Measurements from ENCODE around the gene PCNX2.

DNA sequence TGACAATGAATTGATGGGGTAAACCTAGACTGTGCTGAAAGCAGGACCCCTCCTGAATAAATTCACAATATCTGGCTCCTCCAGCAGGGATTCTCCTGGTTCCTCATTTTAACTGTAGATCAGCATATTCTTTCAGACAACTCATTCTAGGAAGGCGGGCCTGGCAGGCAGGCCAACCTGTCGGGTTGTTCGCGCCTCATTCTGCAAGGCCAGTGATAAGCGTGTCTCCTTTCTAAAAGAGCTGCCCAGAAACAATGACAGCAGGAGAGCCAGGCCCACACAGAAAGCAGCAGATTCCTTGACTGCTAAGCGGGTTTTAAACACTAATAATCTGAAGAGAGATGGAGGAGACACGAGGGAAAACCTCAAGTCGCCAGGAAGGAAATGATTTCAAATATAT is 275.1 kb downstream of the PCNX2 start:
- TF ChIP-seq FOSL2 (CRISPR knock-in tag; IDR thresholded peaks at IDR 0.05) (no peak), JUNB (CRISPR knock-in tag; IDR thresholded peaks at IDR 0.05; ENCODE audit: borderline replicate concordance) (no peak), TARDBP (CRISPR knock-in tag; IDR thresholded peaks at IDR 0.05) (no peak), ZNF614 (CRISPR knock-in tag; IDR thresholded peaks at IDR 0.05; ENCODE audit: borderline replicate concordance) (no peak), ARNT (IDR thresholded peaks at IDR 0.05) (no peak), ZFP36L2 (CRISPR knock-in tag; IDR thresholded peaks at IDR 0.05) (no peak), YY1 (IDR thresholded peaks at IDR 0.05; ENCODE audit: insufficient read depth, insufficient replicate concordance, low read depth, low read length) (no peak), EP300 (IDR thresholded peaks at IDR 0.05; ENCODE audit: low read depth in 2 of 2, low read length in 2 of 2) (no peak), EP300 (CRISPR knock-in tag; IDR thresholded peaks at IDR 0.05; ENCODE audit: borderline replicate concordance) (no peak)
- TF ChIP-seq, protein P1, sequence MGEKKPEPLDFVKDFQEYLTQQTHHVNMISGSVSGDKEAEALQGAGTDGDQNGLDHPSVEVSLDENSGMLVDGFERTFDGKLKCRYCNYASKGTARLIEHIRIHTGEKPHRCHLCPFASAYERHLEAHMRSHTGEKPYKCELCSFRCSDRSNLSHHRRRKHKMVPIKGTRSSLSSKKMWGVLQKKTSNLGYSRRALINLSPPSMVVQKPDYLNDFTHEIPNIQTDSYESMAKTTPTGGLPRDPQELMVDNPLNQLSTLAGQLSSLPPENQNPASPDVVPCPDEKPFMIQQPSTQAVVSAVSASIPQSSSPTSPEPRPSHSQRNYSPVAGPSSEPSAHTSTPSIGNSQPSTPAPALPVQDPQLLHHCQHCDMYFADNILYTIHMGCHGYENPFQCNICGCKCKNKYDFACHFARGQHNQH (CRISPR knock-in tag; IDR thresholded peaks at IDR 0.05), result no peak
- TF ChIP-seq, protein P2, sequence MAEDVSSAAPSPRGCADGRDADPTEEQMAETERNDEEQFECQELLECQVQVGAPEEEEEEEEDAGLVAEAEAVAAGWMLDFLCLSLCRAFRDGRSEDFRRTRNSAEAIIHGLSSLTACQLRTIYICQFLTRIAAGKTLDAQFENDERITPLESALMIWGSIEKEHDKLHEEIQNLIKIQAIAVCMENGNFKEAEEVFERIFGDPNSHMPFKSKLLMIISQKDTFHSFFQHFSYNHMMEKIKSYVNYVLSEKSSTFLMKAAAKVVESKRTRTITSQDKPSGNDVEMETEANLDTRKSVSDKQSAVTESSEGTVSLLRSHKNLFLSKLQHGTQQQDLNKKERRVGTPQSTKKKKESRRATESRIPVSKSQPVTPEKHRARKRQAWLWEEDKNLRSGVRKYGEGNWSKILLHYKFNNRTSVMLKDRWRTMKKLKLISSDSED (CRISPR knock-in tag; IDR thresholded peaks at IDR 0.05), result no peak
- TF ChIP-seq, protein P3, sequence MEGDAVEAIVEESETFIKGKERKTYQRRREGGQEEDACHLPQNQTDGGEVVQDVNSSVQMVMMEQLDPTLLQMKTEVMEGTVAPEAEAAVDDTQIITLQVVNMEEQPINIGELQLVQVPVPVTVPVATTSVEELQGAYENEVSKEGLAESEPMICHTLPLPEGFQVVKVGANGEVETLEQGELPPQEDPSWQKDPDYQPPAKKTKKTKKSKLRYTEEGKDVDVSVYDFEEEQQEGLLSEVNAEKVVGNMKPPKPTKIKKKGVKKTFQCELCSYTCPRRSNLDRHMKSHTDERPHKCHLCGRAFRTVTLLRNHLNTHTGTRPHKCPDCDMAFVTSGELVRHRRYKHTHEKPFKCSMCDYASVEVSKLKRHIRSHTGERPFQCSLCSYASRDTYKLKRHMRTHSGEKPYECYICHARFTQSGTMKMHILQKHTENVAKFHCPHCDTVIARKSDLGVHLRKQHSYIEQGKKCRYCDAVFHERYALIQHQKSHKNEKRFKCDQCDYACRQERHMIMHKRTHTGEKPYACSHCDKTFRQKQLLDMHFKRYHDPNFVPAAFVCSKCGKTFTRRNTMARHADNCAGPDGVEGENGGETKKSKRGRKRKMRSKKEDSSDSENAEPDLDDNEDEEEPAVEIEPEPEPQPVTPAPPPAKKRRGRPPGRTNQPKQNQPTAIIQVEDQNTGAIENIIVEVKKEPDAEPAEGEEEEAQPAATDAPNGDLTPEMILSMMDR (CRISPR knock-in tag; IDR thresholded peaks at IDR 0.05), result no peak
- TF ChIP-seq, protein P4, sequence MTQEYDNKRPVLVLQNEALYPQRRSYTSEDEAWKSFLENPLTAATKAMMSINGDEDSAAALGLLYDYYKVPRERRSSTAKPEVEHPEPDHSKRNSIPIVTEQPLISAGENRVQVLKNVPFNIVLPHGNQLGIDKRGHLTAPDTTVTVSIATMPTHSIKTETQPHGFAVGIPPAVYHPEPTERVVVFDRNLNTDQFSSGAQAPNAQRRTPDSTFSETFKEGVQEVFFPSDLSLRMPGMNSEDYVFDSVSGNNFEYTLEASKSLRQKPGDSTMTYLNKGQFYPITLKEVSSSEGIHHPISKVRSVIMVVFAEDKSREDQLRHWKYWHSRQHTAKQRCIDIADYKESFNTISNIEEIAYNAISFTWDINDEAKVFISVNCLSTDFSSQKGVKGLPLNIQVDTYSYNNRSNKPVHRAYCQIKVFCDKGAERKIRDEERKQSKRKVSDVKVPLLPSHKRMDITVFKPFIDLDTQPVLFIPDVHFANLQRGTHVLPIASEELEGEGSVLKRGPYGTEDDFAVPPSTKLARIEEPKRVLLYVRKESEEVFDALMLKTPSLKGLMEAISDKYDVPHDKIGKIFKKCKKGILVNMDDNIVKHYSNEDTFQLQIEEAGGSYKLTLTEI (CRISPR knock-in tag; conservative IDR thresholded peaks at IDR 0.05), result no peak
- TF ChIP-seq, protein P5, sequence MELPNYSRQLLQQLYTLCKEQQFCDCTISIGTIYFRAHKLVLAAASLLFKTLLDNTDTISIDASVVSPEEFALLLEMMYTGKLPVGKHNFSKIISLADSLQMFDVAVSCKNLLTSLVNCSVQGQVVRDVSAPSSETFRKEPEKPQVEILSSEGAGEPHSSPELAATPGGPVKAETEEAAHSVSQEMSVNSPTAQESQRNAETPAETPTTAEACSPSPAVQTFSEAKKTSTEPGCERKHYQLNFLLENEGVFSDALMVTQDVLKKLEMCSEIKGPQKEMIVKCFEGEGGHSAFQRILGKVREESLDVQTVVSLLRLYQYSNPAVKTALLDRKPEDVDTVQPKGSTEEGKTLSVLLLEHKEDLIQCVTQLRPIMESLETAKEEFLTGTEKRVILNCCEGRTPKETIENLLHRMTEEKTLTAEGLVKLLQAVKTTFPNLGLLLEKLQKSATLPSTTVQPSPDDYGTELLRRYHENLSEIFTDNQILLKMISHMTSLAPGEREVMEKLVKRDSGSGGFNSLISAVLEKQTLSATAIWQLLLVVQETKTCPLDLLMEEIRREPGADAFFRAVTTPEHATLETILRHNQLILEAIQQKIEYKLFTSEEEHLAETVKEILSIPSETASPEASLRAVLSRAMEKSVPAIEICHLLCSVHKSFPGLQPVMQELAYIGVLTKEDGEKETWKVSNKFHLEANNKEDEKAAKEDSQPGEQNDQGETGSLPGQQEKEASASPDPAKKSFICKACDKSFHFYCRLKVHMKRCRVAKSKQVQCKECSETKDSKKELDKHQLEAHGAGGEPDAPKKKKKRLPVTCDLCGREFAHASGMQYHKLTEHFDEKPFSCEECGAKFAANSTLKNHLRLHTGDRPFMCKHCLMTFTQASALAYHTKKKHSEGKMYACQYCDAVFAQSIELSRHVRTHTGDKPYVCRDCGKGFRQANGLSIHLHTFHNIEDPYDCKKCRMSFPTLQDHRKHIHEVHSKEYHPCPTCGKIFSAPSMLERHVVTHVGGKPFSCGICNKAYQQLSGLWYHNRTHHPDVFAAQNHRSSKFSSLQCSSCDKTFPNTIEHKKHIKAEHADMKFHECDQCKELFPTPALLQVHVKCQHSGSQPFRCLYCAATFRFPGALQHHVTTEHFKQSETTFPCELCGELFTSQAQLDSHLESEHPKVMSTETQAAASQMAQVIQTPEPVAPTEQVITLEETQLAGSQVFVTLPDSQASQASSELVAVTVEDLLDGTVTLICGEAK (IDR thresholded peaks at IDR 0.05), result no peak
- TF ChIP-seq, protein P5 (CRISPR knock-in tag; IDR thresholded peaks at IDR 0.05), result no peak
